Stimulated activated CD8-positive, alpha-beta memory T cell treated with anti-CD3 and anti-CD28 coated beads, Interleukin-12 subunit alpha, Interleukin-12 subunit beta, amount 100 ng/mL, for 24 hours (primary cell): ENCODE data around the gene PARD3.

ENCODE experiments used
- DNase-seq: peaks from one replicate; pipeline ENCODE4 v3.0.0-alpha.2; 2020; ENCODE audit errors: extremely low read depth

PARD3 gene

GRCh38 chr10:34160595-34160994 is 654.5 kb downstream of the PARD3 start:
- no peak for DNase-seq

GRCh38 chr10:34157501-34157900 is 657.6 kb downstream of the PARD3 start:
- no peak for DNase-seq

- DNase-seq = no peak
These were observed 658.2 kb downstream of the PARD3 start for GRCh38 chr10:34156781-34157425.

- DNase-seq = no peak
These were observed 659.3 kb downstream of the PARD3 start for GRCh38 chr10:34155812-34156211.

- DNase-seq = no peak
These were observed 660.7 kb downstream of the PARD3 start for GRCh38 chr10:34154383-34154900.

GRCh38 chr10:34153663-34154382 is 661.3 kb downstream of the PARD3 start:
- DNase-seq = no peak

GRCh38 chr10:34152434-34152833 is 662.7 kb downstream of the PARD3 start:
- no peak for DNase-seq

- no peak for DNase-seq
These were observed 663.2 kb downstream of the PARD3 start for GRCh38 chr10:34151931-34152330.

GRCh38 chr10:34151481-34151880 is 663.6 kb downstream of the PARD3 start:
- DNase-seq = no peak

GRCh38 chr10:34150103-34150502 is 665.0 kb downstream of the PARD3 start:
- DNase-seq = no peak

- DNase-seq = no peak
These were observed 666.8 kb downstream of the PARD3 start for GRCh38 chr10:34148305-34148657.

- no peak for DNase-seq
These were observed 667.3 kb downstream of the PARD3 start for GRCh38 chr10:34147641-34148304.

GRCh38 chr10:34145715-34146114 is 669.4 kb downstream of the PARD3 start:
- DNase-seq = no peak

- no peak for DNase-seq
These were observed 671.6 kb downstream of the PARD3 start for GRCh38 chr10:34143466-34143865.

- no peak for DNase-seq
These were observed 673.9 kb downstream of the PARD3 start for GRCh38 chr10:34141032-34141680.

GRCh38 chr10:34139559-34139958 is 675.5 kb downstream of the PARD3 start:
- DNase-seq = no peak

- no peak for DNase-seq
These were observed 677.1 kb downstream of the PARD3 start for GRCh38 chr10:34137955-34138354.

GRCh38 chr10:34137201-34137600 is 677.9 kb downstream of the PARD3 start:
- no peak for DNase-seq

- no peak for DNase-seq
These were observed 679.6 kb downstream of the PARD3 start for GRCh38 chr10:34135515-34135914.

GRCh38 chr10:34134602-34135001 is 680.5 kb downstream of the PARD3 start:
- no peak for DNase-seq

- no peak for DNase-seq
These were observed 681.7 kb downstream of the PARD3 start for GRCh38 chr10:34133406-34133805.

GRCh38 chr10:34131152-34131551 is 683.9 kb downstream of the PARD3 start:
- DNase-seq = no peak
